ENCODE results near the gene ZCCHC17.
"Not testable (repeated sequence)": the region's sequence is repeated elsewhere in the genome, so short reads cannot be mapped to it uniquely, and the experiment has no call there.

DNA sequence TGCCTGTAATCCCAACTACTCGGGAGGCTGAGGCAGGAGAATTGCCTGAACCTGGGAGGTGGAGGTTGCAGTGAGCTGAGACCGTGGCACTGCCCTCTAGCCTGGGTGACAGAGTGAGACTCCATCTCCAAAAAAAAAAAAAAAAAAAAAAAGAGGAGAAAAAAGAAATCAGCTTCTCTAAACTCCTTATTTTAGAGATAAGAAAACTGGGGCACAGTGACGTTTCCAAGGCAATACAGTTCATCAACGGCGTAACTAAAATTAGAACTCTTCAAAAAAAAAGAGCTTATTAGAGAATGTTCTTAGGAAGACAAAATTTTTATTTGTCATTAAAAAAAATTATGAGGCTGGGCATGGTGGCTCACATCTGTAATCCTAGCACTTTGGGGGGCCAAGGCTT is 34.4 kb upstream of the ZCCHC17 start:
- TF ChIP-seq EZH2 (IDR thresholded peaks at IDR 0.05; ENCODE audit: low read depth) = not testable (repeated sequence)
- TF ChIP-seq, protein P1, sequence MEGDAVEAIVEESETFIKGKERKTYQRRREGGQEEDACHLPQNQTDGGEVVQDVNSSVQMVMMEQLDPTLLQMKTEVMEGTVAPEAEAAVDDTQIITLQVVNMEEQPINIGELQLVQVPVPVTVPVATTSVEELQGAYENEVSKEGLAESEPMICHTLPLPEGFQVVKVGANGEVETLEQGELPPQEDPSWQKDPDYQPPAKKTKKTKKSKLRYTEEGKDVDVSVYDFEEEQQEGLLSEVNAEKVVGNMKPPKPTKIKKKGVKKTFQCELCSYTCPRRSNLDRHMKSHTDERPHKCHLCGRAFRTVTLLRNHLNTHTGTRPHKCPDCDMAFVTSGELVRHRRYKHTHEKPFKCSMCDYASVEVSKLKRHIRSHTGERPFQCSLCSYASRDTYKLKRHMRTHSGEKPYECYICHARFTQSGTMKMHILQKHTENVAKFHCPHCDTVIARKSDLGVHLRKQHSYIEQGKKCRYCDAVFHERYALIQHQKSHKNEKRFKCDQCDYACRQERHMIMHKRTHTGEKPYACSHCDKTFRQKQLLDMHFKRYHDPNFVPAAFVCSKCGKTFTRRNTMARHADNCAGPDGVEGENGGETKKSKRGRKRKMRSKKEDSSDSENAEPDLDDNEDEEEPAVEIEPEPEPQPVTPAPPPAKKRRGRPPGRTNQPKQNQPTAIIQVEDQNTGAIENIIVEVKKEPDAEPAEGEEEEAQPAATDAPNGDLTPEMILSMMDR (conservative IDR thresholded peaks at IDR 0.05) = not testable (repeated sequence)

Measured in PC-9 (cell line).